ENCODE data around the gene PPP5C.

Gene PPP5C

DNA sequence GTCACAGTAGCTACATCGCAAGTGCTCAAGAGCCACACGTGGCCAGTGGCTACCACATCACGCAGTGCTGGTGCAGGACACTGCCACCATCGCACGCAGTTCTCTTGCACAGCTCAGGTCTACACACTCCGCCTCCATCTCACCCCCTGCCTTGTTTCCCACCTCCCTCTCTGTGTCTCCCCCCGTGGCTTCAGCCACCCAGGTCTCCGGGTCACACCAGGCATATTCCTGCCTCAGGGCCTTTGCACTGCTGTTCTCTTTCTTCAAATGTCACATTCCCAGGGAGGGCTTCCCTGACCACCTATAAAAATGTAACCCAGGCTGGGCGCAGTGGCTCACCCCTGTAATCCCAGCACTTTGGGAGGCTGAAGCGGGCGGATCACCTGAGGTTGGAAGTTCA lies 55.8 kb downstream of the PPP5C start:
- TF ChIP-seq, protein P1, sequence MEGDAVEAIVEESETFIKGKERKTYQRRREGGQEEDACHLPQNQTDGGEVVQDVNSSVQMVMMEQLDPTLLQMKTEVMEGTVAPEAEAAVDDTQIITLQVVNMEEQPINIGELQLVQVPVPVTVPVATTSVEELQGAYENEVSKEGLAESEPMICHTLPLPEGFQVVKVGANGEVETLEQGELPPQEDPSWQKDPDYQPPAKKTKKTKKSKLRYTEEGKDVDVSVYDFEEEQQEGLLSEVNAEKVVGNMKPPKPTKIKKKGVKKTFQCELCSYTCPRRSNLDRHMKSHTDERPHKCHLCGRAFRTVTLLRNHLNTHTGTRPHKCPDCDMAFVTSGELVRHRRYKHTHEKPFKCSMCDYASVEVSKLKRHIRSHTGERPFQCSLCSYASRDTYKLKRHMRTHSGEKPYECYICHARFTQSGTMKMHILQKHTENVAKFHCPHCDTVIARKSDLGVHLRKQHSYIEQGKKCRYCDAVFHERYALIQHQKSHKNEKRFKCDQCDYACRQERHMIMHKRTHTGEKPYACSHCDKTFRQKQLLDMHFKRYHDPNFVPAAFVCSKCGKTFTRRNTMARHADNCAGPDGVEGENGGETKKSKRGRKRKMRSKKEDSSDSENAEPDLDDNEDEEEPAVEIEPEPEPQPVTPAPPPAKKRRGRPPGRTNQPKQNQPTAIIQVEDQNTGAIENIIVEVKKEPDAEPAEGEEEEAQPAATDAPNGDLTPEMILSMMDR (IDR thresholded peaks at IDR 0.05; ENCODE audit: low read depth, low read length, missing control alignments), result no peak
- DNase-seq (ENCODE audit: low read depth), result no peak
- H3K4me3 ChIP-seq (ENCODE audit: low read depth, low read length), result no peak overlapping the region

GRCh38 chr19:46404055-46404752 lies 57.3 kb downstream of the PPP5C start:
- no peak overlapping the region for H3K4me3 ChIP-seq (ENCODE audit: low read depth, low read length)
- TF ChIP-seq, protein P1 (IDR thresholded peaks at IDR 0.05; ENCODE audit: low read depth, low read length, missing control alignments), result no peak
- DNase-seq (ENCODE audit: low read depth), result no peak

- TF ChIP-seq, protein P1 (IDR thresholded peaks at IDR 0.05; ENCODE audit: low read depth, low read length, missing control alignments), result no peak
- H3K4me3 ChIP-seq (ENCODE audit: low read depth, low read length), result no peak overlapping the region
- DNase-seq (ENCODE audit: low read depth), result no peak
Observed at GRCh38 chr19:46404753-46405468, 58.0 kb downstream of the PPP5C start.

DNA sequence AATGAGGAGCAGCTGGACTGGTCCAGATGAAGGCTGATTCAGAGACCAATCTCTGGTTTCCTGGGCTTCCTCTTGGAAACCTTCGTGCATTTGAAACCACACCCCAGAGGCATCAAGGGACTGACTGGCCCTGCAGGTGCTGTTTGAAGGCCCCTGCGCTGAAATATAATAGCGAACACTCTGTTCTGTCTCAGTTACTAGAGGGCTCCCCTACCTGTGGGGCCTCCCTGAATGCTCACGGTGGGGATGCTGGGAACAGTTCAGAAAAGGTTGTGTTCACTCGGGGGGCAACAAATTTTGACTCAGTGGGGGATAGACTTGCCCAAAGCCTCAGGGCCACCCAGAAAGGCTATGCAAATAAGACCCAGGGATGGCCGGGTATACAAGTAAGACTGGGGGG lies 60.1 kb downstream of the PPP5C start:
- H3K4me3 ChIP-seq (ENCODE audit: low read depth, low read length), result no peak overlapping the region
- TF ChIP-seq, protein P1 (IDR thresholded peaks at IDR 0.05; ENCODE audit: low read depth, low read length, missing control alignments), result no peak
- DNase-seq (ENCODE audit: low read depth), result no peak

DNA sequence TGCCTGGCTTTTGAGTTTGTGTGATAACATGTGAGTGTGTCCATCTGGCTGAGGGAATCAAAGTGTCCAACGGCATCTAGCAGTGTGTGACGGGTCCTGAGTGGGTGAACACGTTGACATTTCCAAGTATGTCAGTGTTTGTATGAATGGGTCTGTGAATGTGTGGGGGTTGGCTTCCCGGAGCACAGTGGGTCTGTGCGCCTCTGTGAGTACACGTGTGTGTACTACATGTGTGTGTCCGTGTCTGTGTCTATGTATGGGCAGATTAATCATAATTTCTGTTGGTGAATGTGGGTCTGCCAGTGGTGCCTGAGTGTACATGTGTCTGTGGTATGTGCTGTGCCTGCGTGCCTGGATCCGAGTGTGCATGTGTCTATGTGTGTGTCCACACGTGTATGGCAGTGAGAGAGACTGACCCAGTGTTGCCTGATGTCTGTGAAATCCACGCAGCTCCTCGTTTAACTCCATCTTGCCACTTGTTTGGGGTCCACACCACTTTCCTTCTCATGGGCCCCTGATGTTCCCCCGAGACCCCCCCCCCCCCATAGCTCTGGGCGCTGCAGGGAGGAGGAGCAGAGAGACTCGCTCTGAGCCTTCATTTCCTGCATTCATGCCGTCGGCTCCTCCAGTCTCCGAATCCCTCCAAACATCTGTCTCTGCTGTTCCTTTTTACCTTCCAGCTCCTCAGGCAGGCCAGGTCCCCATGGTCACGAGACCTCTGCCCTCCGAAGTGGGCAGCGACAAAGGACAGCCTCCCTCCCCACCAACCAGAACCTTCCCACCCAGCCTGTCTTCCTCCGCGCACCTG lies 61.2 kb downstream of the PPP5C start:
- no peak overlapping the region for H3K4me3 ChIP-seq (ENCODE audit: low read depth, low read length)
- no peak for DNase-seq (ENCODE audit: low read depth)

GRCh38 chr19:46408664-46409039 lies 61.8 kb downstream of the PPP5C start:
- DNase-seq (ENCODE audit: low read depth), result no peak
- TF ChIP-seq, protein P1 (IDR thresholded peaks at IDR 0.05; ENCODE audit: low read depth, low read length, missing control alignments), result no peak
- no peak overlapping the region for H3K4me3 ChIP-seq (ENCODE audit: low read depth, low read length)

More for the DNA sequence above, 61.2 kb downstream of the PPP5C start:
- TF ChIP-seq, protein P1 (IDR thresholded peaks at IDR 0.05; ENCODE audit: low read depth, low read length, missing control alignments), result no peak
